Fibroblast of pulmonary artery (primary cell): ENCODE data around the gene DNAJB6.

ENCODE experiments used
- DNase-seq: peaks from one replicate; pipeline ENCODE4 v3.0.0-alpha.2; 2010; ENCODE audit warnings: low read depth
- H3K4me3 ChIP-seq: replicated peaks from 2 replicates; pipeline ENCODE4 v1.5.1; 2011; ENCODE audit warnings: low read depth, mild to moderate bottlenecking, control low read depth, low read length, moderate library complexity
- TF ChIP-seq, protein P1 (sequence below): IDR thresholded peaks from 2 replicates; pipeline ENCODE4 v1.5.1; 2011; ENCODE audit warnings: mild to moderate bottlenecking, control low read depth, low read length, inconsistent platforms; ENCODE audit errors: missing control alignments

The DNAJB6 gene

GRCh38 chr7:157461573-157462418, 125.0 kb downstream of the DNAJB6 start:
- no peak for DNase-seq
- no peak overlapping the region for H3K4me3 ChIP-seq
- TF ChIP-seq, protein P1, sequence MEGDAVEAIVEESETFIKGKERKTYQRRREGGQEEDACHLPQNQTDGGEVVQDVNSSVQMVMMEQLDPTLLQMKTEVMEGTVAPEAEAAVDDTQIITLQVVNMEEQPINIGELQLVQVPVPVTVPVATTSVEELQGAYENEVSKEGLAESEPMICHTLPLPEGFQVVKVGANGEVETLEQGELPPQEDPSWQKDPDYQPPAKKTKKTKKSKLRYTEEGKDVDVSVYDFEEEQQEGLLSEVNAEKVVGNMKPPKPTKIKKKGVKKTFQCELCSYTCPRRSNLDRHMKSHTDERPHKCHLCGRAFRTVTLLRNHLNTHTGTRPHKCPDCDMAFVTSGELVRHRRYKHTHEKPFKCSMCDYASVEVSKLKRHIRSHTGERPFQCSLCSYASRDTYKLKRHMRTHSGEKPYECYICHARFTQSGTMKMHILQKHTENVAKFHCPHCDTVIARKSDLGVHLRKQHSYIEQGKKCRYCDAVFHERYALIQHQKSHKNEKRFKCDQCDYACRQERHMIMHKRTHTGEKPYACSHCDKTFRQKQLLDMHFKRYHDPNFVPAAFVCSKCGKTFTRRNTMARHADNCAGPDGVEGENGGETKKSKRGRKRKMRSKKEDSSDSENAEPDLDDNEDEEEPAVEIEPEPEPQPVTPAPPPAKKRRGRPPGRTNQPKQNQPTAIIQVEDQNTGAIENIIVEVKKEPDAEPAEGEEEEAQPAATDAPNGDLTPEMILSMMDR: no peak

GRCh38 chr7:157462419-157462771, 125.6 kb downstream of the DNAJB6 start:
- H3K4me3 ChIP-seq: no peak overlapping the region

GRCh38 chr7:157462840-157463239, 126.0 kb downstream of the DNAJB6 start:
- TF ChIP-seq, protein P1: no peak

More at GRCh38 chr7:157462419-157462771, 125.6 kb downstream of the DNAJB6 start:
- DNase-seq: no peak
- TF ChIP-seq, protein P1: no peak

GRCh38 chr7:157463245-157463644, 126.4 kb downstream of the DNAJB6 start:
- H3K4me3 ChIP-seq: no peak overlapping the region
- DNase-seq: no peak
- TF ChIP-seq, protein P1: no peak

More at GRCh38 chr7:157462840-157463239, 126.0 kb downstream of the DNAJB6 start:
- DNase-seq: no peak
- H3K4me3 ChIP-seq: no peak overlapping the region

DNA sequence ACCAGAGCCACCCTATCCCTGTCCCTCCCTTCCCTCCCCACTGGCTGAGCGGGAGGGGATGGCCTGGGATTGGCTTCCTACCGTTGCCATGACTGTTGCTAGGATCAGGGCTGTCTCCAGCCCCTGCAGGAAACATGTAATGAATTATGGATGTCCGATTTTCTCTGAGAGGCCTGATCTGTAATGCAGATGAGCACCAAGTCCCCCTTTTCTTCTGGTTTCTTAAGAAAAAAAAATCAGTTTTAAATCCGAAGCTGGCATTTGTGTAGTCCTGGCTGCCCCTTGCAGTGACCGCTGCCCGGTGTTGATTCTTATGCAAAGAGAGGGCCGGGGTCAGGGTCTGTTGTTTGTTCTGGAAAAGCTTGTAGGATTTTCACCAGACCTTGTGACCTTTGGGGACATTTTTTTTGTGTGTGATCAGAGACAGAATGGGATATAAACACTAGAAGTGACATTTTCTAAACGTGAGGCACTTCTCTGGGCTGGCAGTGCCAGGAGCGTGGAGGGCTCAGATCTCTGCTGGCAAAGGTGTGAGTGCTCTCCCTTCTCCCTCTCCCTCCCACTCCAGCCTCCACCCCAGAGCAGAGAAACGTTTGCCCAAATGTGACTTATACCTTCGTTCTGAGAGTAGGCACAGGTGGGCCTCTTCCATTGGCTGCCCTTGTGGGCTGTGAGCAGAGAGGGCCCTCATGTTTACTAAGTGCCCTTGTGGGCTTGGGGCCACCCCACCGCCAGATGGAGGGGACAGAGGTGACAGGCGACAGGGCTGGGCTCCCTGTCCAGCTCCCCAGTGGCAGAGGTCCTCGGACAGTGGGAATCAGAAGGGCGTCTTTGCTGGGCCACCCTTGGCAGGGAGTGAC, 127.5 kb downstream of the DNAJB6 start:
- no peak overlapping the region for H3K4me3 ChIP-seq
- TF ChIP-seq, protein P1: no peak
- no peak for DNase-seq

- no peak overlapping the region for H3K4me3 ChIP-seq
- TF ChIP-seq, protein P1: no peak
- no peak for DNase-seq
Measured at GRCh38 chr7:157464971-157465886, 128.4 kb downstream of the DNAJB6 start.
